ENCODE results near the gene CDC25A.

Gene CDC25A

GRCh38 chr3:48140936-48141603 is 47.1 kb downstream of the CDC25A start:
- DNase-seq, result no peak

GRCh38 chr3:48140336-48140757 is 47.9 kb downstream of the CDC25A start:
- no peak for DNase-seq

- no peak for DNase-seq
These were observed 50.7 kb downstream of the CDC25A start for GRCh38 chr3:48137425-48137999.

GRCh38 chr3:48135552-48136495 is 52.4 kb downstream of the CDC25A start:
- DNase-seq, result no peak

GRCh38 chr3:48130321-48130904 is 57.8 kb downstream of the CDC25A start:
- no peak for DNase-seq

- DNase-seq, result no peak
These were observed 58.3 kb downstream of the CDC25A start for GRCh38 chr3:48129921-48130320.

GRCh38 chr3:48128774-48129173 is 59.4 kb downstream of the CDC25A start:
- no peak for DNase-seq

- no peak for DNase-seq
These were observed 62.2 kb downstream of the CDC25A start for GRCh38 chr3:48125886-48126622.

GRCh38 chr3:48125013-48125705 is 63.1 kb downstream of the CDC25A start:
- DNase-seq, result no peak

- DNase-seq, result no peak
These were observed 64.9 kb downstream of the CDC25A start for GRCh38 chr3:48123346-48123745.

GRCh38 chr3:48122504-48122903 is 65.7 kb downstream of the CDC25A start:
- DNase-seq, result no peak

- DNase-seq, result no peak
These were observed 68.0 kb downstream of the CDC25A start for GRCh38 chr3:48120223-48120622.

- DNase-seq, result no peak
These were observed 68.6 kb downstream of the CDC25A start for GRCh38 chr3:48119505-48120193.

GRCh38 chr3:48118928-48119327 is 69.3 kb downstream of the CDC25A start:
- no peak for DNase-seq

GRCh38 chr3:48118322-48118721 is 69.9 kb downstream of the CDC25A start:
- no peak for DNase-seq

- no peak for DNase-seq
These were observed 75.4 kb downstream of the CDC25A start for GRCh38 chr3:48112813-48113212.

- DNase-seq, result peak; percentile 33 to 60
These were observed 76.0 kb downstream of the CDC25A start for GRCh38 chr3:48112108-48112791.

GRCh38 chr3:48110463-48110862 is 77.8 kb downstream of the CDC25A start:
- no peak for DNase-seq

GRCh38 chr3:48107227-48107626 is 81.0 kb downstream of the CDC25A start:
- no peak for DNase-seq

Data from CD4-positive, alpha-beta T cell treated with Interleukin-4 for 1 hour (primary cell).